ENCODE results near the gene MYOM3. TPM values are rescaled to one million over a fixed set of nuclear protein-coding genes. Genes with fewer than 3 reads are reported as not detected.

The MYOM3 gene
- total and polyA plus RNA-seq, 8 donors, result 0.06 to 0.52 (median 0.27) TPM; not detected in 1

DNA sequence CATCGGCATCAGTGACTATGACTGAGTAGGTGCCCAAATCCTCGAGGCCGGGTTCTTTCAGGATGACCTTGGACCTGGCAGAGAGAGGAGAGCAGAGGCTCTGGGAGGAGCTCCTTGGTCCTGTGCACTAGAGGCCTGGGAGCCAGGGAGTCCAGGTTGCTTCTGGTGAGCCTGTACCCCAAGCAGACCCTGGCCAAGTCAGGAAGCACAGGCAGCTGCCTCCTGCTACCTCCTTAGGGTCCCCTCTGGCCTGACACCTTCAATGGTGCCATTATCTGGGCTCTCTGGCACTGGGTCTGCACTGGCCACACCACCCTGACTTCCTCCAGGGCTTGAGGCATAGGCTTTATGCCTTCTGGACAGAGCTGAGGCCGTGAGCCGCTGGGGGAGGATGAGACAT, 37.7 kb downstream of the MYOM3 start:
- intact Hi-C loops (cut with DNase I), result no loop called here
- Histone ChIP-seq H3K27me3 (peaks cover 0 to 4% of the 10 kb centered on the region in 2 donors), H3K27ac (no peak overlapping the region), H3K9me3 (no peaks in the 10 kb centered on the region), H3K4me1 (peaks cover 0 to 5% of the 10 kb centered on the region in 2 donors), H3K4me3 (no peak overlapping the region), H3K36me3 (no peaks in the 10 kb centered on the region)
- DNase-seq (peak in 1 of 4 donors; percentile 26), ATAC-seq (no peak)
- TF ChIP-seq, protein P1, sequence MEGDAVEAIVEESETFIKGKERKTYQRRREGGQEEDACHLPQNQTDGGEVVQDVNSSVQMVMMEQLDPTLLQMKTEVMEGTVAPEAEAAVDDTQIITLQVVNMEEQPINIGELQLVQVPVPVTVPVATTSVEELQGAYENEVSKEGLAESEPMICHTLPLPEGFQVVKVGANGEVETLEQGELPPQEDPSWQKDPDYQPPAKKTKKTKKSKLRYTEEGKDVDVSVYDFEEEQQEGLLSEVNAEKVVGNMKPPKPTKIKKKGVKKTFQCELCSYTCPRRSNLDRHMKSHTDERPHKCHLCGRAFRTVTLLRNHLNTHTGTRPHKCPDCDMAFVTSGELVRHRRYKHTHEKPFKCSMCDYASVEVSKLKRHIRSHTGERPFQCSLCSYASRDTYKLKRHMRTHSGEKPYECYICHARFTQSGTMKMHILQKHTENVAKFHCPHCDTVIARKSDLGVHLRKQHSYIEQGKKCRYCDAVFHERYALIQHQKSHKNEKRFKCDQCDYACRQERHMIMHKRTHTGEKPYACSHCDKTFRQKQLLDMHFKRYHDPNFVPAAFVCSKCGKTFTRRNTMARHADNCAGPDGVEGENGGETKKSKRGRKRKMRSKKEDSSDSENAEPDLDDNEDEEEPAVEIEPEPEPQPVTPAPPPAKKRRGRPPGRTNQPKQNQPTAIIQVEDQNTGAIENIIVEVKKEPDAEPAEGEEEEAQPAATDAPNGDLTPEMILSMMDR (IDR thresholded peaks at IDR 0.05), result no peak

DNA sequence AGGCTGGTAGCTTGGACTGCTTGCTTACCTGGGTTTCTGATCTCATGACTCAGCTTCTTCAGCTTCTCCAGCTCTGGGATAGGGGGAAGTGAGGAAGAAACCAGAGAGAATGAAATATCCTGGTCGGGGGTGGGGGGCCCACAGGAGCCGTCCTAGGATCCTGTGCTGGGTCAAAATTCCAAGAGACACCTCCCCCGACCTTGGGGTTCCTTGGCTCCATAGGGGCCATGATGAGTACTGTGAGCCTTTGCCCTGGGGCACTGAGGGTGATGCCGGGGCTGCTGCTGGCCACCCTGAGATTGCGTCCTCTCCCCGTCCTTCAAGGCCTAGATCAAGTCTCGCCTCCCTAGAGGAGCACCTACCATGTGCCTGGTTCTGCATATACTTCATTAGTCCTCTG, 40.0 kb downstream of the MYOM3 start:
- H3K4me1 ChIP-seq, result peaks cover 0 to 5% of the 10 kb centered on the region in 2 donors
- ATAC-seq, result no peak
- peak in 1 of 4 donors; percentile 16 for DNase-seq
- no peaks in the 10 kb centered on the region for H3K36me3 ChIP-seq
- H3K27me3 ChIP-seq, result peaks cover 0 to 4% of the 10 kb centered on the region in 2 donors
- intact Hi-C loops (cut with DNase I), result no loop called here
- no peaks in the 10 kb centered on the region for H3K9me3 ChIP-seq
- H3K4me3 ChIP-seq, result no peak overlapping the region
- TF ChIP-seq, protein P1 (IDR thresholded peaks at IDR 0.05), result no peak
- no peak overlapping the region for H3K27ac ChIP-seq

DNA sequence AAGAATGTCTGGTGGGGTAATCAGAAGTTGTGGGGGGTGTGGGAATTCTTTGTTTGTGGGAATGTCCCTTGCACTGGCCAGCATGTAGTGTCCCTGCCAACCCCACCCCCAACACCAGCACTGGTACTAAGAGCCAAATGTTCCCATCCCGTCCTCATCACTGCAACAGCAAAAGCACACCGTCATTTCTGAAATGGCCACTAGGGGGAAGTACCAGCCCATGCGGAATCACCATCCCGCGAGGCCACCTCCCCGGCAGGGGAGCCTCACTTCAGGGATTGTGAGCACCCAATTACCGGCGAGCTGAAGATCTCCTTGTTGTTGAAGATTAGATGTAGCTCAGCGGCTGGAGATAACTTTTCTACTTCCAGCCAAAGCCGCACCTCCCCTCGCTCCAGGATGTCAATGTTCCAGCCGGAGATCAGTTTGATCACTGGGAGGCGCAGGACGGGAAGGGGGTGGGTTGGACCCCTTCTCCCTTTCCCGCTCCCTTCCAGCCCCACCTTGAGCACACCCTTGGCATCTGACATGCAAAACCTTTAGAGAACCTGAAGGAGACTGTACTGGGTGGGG, 41.0 kb downstream of the MYOM3 start:
- H3K27ac ChIP-seq, result no peak overlapping the region
- intact Hi-C loops (cut with DNase I), result no loop called here
- peaks cover 0 to 5% of the 10 kb centered on the region in 2 donors for H3K4me1 ChIP-seq
- H3K9me3 ChIP-seq, result no peaks in the 10 kb centered on the region
- H3K4me3 ChIP-seq, result no peak overlapping the region
- DNase-seq, result peak; percentile 60 to 84 (median 70)
- TF ChIP-seq, protein P1 (IDR thresholded peaks at IDR 0.05), result peak; percentile 78 to 83
- ATAC-seq, result peak; percentile 97
- H3K36me3 ChIP-seq, result no peaks in the 10 kb centered on the region
- peaks cover 0 to 4% of the 10 kb centered on the region in 2 donors for H3K27me3 ChIP-seq

DNA sequence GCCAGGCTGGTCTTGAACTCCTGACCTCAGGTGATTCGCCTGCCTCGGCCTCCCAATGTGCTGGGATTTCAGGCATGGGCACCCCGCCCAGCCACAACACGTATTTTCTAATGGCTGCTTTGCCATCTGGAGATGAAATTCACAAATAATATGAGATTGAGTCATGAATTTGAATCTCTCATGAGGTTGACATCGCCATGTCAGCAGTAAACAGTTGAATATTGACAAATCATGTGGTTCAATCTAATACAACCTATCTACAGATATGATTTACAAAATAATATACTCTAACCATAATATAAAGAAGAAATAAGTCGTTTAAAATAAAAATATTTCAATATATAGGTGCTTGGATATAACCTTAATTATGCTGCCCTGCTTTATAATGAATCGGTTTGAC, 42.1 kb downstream of the MYOM3 start:
- intact Hi-C loops (cut with DNase I), result no loop called here
- ATAC-seq, result no peak
- peak in 1 of 4 donors; percentile 10 for DNase-seq
- Histone ChIP-seq H3K4me1 (peaks cover 0 to 5% of the 10 kb centered on the region in 2 donors), H3K4me3 (no peak overlapping the region), H3K9me3 (no peaks in the 10 kb centered on the region), H3K36me3 (no peaks in the 10 kb centered on the region), H3K27me3 (peaks cover 0 to 4% of the 10 kb centered on the region in 2 donors), H3K27ac (no peak overlapping the region)
- TF ChIP-seq, protein P1 (IDR thresholded peaks at IDR 0.05), result no peak

DNA sequence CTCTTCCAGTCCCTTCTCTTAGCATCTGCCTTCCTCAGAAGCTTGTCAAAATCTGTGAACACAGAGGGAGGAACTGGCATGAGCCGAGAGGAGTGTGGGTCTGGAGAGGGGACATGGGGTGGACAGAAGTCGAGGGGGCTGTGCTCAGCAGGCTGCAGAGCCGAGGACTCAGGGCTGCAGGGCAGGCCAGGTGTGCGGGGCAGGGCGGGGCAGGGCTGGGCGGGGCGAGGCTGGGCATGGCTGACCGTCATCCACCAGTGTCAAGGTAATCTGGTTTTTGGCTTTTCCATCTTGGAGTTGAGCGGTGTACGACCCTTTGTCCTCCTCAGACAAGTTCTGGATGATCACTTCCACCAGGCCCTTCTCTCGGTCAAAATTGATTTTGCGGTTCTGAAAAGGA, 44.0 kb downstream of the MYOM3 start:
- Histone ChIP-seq H3K4me1 (peaks cover 0 to 5% of the 10 kb centered on the region in 2 donors), H3K36me3 (no peaks in the 10 kb centered on the region), H3K4me3 (no peak overlapping the region), H3K27ac (no peak overlapping the region), H3K27me3 (peaks cover 0 to 4% of the 10 kb centered on the region in 2 donors), H3K9me3 (no peaks in the 10 kb centered on the region)
- intact Hi-C loops (cut with DNase I), result no loop called here
- DNase-seq, result peak in 1 of 4 donors; percentile 23
- TF ChIP-seq, protein P1 (IDR thresholded peaks at IDR 0.05), result no peak
- ATAC-seq, result no peak
